Lower leg skin (tissue), 3 donors: ENCODE data around the gene ARNT2.

Experiments
- POLR2A ChIP-seq, 2 donors: fragments of 450-650 bp; IDR thresholded peaks; one replicate each; pipeline ENCODE4 v1.6.1; 2016 to 2017; ENCODE audit warnings: antibody characterized with exemption in 2 of 2, mild to moderate bottlenecking in 1 of 2, moderate library complexity in 1 of 2
- TF ChIP-seq, protein P1 (sequence below), 3 donors: fragments of 450-650 bp; IDR thresholded peaks; one replicate each; pipeline ENCODE4 v1.5.1; 2016; ENCODE audit warnings: antibody characterized with exemption in 3 of 3, mild to moderate bottlenecking in 3 of 3, moderate library complexity in 2 of 3

DNA sequence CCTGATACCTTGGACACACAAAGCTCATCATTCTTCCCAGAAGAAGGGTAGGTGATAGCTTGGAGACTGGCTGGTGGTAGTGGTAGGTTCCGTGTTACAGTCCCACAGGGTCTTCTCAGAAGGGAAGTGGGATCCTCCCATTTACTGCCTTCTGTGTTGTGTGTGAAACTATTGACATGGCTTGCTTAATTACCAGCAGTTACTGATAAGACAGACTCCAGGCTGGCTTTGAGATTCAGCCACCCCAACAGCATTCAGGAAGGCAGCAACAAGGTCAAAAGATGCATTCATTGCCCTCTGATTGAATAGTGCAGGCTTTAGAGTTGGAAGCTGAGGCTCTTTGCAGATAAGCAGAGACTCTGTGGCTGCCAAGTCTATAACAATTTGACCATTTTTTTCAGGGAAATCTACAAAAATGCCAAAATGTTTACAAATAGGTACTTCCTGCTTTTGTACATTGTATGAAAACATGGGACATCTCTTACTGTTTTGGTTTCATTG lies 7.7 kb downstream of the ARNT2 start:
- TF ChIP-seq, protein P1, sequence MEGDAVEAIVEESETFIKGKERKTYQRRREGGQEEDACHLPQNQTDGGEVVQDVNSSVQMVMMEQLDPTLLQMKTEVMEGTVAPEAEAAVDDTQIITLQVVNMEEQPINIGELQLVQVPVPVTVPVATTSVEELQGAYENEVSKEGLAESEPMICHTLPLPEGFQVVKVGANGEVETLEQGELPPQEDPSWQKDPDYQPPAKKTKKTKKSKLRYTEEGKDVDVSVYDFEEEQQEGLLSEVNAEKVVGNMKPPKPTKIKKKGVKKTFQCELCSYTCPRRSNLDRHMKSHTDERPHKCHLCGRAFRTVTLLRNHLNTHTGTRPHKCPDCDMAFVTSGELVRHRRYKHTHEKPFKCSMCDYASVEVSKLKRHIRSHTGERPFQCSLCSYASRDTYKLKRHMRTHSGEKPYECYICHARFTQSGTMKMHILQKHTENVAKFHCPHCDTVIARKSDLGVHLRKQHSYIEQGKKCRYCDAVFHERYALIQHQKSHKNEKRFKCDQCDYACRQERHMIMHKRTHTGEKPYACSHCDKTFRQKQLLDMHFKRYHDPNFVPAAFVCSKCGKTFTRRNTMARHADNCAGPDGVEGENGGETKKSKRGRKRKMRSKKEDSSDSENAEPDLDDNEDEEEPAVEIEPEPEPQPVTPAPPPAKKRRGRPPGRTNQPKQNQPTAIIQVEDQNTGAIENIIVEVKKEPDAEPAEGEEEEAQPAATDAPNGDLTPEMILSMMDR (IDR thresholded peaks at IDR 0.05) = no peak
- no peak for TF ChIP-seq POLR2A (IDR thresholded peaks at IDR 0.05)
